ENCODE measurements around the gene TMEM30B.

The TMEM30B gene

DNA sequence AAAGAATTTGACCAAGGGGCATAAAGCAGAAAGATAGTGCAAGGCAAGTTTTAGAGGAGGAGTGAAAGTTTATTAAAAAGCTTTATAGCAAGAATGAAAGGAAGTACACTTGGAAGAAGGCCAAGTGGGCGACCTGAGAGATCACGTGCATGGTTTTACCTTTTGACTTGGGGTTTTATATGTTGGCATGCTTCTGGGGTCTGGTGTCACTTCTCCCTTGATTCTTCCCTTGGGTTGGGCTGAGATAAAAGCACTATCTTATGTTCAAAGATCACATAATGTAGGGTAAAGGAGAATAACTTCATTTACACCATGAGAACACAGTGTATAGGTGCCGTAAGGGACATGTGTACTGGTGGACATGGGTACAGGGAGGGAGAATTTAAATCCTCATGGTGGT lies 17.7 kb upstream of the TMEM30B start:
- no peak for DNase-seq (ENCODE audit: low read depth in 2 of 2)

DNA sequence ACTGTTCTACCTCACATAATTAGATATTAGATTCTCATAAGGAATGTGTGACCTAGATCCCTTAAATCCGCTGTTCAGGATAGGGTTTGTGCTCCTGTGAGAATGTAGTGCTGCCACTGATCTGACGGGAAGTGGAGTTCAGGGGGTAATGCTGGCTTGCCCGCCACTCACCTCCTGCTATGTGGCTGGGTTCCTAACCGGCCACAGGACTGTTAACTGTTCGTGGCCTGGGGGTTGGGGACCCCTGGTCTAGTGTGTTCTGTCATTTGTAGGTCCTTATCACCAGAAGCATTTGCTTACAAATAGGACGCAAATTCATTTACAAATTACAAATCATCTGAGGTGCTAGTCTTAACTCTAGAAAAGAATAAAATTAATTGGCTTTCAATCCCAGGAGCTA lies 16.4 kb upstream of the TMEM30B start:
- no peak for DNase-seq (ENCODE audit: low read depth in 2 of 2)

DNA sequence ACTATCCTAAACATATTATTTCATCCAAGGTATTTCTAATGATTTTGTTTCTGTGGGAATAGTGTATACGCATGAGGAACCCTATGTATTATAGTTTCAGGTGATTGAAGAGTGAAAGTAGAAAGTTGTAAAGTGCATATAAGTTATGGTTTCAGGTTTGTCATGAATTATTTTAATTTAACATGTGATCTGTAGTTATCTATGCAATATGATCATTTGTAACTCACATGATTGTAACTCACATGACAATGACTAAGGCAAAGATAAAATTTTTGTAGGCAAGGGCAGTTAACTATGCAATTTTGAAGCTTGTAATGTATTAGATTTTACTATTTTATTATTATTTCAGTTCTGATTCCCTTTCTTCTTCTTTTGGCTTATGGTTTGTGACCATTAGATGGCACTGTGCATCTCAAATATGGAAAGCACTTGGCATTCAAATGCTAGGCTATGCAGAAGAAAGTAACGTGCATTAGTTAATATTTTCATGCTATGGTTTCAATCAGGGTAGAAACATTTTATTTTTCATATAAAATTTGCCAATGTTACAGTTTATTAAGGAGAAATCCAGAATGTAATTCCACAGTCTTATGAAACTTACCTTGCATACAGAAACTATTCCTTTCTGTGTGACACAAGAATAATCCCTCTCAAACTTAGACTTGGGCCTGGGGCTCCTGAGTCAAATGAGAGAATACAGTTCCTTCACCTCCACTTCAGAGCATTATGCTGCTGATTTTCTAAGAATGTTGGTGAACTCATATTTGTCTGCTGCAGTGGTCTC lies 15.8 kb upstream of the TMEM30B start:
- DNase-seq (ENCODE audit: low read depth in 2 of 2), result no peak

DNA sequence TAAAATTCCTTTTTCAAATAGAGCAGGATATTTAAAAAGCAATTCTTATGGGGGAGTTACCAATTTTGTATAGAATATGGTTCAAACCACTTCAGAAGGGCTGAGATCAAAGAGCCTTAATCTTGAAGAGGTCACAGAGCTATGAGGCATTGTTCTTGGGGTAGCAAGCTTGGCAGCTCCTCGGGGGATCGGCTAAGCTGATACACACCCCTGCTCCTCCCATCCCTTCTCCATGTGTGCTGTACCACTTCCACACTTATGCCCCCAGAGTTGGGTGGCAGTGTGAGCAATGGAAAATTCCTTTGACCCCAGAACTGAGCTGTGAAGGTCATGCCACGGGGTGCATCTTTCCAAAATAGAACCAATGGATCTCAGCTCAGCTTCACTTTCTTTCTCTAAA lies 15.0 kb upstream of the TMEM30B start:
- DNase-seq (ENCODE audit: low read depth in 2 of 2), result no peak

DNA sequence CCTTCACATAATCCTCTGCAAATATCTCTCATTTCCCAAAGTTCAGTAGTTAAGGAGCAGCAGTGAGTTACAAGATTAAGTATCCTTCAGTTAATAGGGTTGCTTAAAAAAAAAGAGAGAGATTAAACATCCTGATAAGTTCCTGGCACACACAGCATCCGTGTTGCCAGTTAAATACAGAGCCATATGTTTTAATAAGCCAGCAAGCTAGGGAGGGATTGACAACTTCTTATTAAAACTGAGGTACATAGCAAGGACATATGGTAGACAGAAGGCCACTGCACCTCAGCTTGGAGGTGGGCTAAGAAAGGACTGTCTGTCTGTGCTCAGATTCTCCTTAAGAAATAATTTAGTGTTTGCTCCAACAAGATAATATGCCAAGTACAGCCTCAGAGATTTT lies 9.6 kb upstream of the TMEM30B start:
- DNase-seq (ENCODE audit: low read depth in 2 of 2), result no peak

DNA sequence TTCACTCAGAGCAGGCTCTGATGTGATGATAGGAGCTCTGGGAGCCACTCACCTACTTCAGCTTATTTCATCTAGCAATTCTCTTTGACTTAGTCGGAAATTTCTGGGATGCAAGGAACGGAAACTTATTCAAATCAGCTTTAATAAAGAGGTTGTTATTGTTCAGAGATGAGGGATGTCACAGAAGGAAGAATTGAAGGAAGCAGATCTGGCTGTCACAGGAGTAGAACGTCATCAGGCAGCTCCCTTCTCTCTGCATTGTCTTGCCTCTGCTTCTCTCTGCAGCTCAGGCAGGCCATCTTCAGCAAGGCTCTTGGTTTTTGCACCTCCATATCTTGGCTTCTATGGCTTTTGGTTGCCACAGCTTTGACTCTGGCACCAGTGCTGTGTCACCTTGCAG lies 7.6 kb upstream of the TMEM30B start:
- no peak for DNase-seq (ENCODE audit: low read depth in 2 of 2)

DNA sequence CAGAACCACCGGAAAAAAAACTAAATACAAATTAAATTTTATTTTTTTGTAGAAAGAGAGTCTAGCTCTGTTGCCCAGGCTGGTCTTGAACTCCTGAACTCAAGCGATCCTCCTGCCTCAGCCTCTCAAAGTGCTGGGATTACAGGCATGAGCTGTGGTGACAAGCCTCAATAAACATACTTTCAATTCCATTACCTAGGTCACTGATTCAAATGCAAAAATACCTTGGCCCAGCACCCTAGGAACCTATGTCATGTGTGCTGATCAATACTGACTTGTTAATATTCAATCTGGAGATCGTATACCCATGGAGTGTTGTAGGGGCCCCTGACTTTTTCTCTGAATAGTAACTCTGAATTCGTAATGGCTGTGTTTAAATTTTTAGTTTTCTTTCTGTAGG lies 7.1 kb upstream of the TMEM30B start:
- no peak for DNase-seq (ENCODE audit: low read depth in 2 of 2)

DNA sequence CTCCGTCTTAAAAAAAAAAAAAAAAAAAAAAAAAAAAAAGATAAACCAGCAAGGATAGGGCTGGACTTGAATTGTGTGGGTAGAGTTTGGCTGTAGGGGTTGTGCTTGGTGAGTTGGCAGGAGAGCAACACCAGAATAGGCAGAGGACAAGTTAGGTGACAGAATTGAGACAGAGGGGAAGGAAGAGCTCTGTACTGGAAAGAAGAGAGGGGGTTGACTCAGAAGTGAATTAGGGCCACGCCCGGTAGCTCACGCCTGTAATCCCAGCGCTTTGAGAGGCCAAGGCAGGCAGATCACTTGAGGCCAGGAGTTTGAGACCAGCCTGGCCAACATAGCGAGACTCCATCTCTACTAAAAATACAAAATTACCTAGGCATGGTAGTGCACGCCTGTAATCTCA lies 6.1 kb upstream of the TMEM30B start:
- no peak for DNase-seq (ENCODE audit: low read depth in 2 of 2)

DNA sequence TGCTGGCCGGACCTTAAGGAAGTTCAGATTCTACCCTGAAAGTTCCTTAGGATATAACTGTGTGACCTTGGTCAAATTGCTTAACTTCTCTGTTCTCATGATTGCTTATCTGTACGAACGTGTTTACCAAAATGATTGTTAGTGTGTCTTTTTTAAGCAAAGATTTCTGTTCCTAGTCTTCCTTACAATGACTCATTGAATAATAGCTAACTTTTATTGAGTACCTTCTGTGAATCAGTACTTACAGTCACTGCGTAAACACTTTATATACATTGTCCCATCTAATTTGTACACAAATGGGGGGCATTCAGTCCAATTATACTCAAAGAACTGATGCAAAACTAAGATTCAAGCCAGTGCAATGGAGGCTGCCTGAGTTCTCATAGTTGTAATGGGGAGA lies 4.2 kb upstream of the TMEM30B start:
- DNase-seq (ENCODE audit: low read depth in 2 of 2), result no peak

DNA sequence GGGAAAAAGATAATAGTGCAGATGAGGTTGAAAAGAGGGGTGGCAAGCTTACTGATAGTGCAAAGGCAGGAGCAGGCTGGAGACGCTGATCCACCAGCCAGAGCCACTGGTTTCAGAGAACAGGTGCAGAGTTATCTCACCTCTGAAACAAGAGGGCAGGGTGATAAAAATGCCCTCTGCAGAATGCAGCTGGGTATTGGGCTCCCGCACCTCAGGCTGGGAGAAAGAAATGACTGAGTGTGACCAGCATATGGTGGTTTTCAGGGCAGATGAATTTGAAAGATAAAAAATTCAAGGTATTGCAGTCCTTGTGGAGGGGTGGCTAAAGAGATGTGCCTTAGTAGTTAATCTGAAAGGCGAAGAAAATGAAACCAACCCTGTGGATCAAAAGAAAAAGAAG lies 2.9 kb upstream of the TMEM30B start:
- DNase-seq (ENCODE audit: low read depth in 2 of 2), result no peak

DNA sequence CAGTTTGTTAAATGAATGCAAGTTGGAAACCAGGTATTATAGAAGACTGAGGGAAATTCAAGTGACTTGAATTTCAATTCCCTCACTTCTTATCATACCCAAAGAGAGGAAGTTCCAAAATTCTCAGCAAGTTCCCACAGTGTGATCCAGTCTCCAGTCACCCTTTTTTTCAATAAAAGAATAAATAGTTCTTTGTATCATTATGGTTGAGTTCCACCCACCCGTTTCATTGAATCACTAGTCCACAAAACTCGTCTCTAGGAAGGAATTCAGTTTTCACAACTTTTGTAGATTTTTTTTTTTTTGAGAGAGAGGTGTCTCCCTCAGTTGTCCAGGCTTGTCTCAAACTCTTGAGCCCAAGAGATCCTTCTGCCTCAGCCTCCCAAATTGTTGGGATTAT lies 1.6 kb upstream of the TMEM30B start:
- no peak for DNase-seq (ENCODE audit: low read depth in 2 of 2)

DNA sequence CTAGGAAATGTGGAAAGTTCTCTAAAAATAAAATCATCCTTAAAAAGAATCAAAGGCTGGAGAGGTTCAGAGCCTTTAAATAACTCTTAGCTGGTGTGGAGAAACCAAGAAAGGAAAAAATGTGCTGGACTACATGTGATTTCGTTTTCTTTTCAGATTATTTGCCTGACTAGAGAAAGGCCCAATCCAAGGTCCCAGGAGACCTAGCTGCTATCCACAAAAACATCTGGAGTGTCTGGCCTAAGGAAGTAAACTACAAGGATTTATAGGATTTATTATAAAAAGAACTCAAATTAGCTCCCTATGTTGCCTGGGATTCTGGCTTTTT lies 774 bp upstream of the TMEM30B start:
- no peak for DNase-seq (ENCODE audit: low read depth in 2 of 2)

DNA sequence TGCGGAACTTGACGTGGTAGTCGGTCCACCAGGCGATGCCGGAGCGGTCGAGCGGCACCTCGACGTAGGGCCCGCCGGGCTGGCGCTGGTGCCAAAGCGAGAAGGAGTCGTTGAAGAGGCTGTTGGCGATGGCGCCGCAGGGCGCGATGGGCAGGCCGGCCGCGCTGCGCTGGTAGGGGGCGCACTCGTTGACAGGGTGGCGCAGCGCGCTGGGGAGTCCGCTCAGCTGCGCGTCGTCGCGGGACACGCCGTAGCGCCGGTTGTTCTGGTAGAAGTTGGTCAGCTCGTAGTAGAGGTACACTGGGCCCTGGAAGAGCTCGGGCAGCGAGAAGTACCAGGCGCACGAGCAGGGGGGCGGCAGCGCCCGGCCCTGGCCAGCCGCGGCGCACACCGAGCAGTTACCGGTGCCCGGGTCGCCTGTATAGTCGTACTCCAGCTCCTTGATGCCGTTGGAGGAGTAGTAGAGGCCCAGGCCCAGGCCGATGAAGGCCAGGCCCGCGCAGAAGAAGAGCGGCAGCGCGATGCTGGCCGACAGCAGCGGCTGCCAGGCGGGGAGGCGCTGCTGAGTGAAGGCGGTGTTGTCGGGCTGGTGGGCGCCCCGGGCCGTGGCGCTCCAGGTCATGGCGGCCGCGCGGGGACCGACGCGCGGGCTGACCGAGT lies 482 bp downstream of the TMEM30B start:
- peak; percentile 56 to 66 for DNase-seq (ENCODE audit: low read depth in 2 of 2)

DNA sequence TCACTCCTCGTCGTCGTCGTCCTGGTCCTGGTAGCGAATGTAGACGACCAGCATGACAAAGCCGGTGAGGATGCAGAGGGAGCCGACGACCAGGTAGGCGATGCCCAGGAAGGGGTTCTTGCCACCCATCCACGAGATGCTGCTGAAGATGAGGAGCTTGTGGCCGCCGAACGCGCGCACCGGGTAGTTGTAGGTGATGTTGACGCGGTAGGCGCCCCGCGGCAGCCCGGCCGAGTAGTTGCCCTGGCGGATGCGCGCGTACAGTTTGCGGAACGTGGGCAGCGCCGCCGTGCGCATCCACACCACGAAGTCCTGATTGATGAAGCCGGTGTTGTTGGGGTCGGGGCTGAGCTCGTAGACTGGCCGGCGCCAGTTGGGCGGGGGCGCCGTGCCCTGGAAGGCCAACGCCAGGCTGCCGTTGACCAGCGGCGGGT lies 1.0 kb downstream of the TMEM30B start:
- peak in 1 of 2 donors; percentile 10 for DNase-seq (ENCODE audit: low read depth in 2 of 2)

DNA sequence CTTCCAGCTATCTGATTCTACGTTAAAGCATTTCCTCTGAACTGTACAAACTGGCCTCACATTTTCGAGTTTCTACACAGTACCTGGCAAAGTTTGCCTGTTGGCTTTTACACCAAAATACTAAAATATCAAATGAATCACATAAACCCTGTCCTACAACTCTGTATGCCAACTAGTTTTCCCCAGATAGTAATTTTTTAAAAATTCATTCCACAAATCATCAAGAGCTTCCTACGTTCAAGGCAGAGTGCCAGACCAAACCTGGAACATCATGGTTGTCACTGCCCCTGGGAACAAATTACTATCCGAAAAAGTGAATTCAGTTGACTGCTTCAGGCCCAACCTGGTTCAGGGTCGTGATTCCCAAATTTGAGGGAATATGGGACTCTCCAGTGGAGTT lies 2.1 kb downstream of the TMEM30B start:
- no peak for DNase-seq (ENCODE audit: low read depth in 2 of 2)

DNA sequence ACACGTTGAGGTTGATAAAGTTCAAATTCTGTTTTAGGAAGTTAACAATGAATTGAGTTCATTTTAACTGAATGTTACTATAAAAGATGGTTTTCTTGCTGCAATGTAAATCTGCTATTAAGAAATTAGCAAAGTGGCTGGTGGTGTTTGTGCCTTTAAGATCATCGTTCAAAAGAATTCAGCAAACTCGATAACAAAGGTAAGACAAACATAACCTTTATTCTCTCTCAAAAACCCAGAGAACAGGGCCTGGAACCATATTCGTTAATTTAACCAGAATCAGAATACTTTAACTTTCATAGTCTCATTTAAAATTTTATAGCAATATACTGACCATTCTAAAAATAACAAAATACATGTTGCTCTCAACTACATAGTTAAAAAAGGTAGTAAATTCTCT lies 3.4 kb downstream of the TMEM30B start:
- no peak for DNase-seq (ENCODE audit: low read depth in 2 of 2)

DNA sequence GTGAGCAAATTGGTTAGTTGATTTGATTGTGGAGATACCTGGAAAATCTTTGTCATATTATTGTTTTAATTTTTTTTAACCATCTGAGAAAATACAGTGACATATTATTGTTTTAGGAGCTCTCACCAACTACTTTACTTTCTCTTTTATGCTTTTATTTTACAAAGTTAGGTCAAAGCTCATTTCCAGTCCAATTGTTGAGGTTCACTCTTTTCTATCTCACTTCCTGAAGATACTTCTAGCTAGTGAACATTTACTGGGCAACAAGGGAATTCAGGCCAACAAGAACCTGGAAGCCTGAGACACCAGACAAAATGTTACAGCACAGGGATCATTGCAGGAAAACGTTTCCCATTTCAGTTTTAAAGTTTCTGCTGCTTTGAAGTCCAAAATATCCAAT lies 3.9 kb downstream of the TMEM30B start:
- DNase-seq (ENCODE audit: low read depth in 2 of 2), result no peak

DNA sequence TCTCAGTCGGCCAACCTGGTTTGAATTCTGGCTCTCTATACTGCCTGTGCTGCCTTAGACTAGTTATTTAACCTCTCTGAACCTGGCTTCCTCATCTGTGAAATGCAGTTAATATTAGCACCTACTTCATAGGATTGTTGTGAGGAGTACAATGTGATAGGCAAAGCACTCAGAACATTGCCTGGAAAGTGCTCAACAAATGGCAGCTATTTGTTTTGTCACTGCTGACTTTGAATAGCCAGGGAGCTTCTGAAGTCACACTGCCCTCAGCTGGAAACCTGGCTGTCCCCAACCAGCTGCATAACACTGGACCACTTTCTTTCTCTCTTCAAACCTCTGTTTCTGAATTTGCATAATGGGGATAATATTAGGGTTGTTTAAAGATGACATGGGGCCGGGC lies 9.6 kb downstream of the TMEM30B start:
- no peak for DNase-seq (ENCODE audit: low read depth in 2 of 2)

DNA sequence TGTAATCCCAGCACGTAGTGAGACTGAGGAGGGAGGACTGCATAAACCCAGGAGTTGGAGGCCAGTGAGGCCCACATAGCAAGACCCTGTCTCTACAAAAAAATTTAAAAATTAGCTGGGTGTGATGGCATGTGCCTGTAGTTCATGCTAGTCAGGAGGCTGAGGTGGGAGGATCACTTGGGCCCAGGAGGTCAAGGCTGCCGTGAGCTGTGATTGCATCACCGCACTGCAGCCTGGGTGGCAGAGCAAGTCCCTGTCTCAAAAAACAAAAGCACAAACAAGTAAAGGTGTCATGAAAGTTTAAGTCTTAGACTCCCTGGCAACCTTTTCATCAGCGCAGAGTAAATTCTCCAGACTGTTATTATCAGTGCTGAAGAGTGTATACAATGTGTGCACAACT lies 10.4 kb downstream of the TMEM30B start:
- no peak for DNase-seq (ENCODE audit: low read depth in 2 of 2)

DNA sequence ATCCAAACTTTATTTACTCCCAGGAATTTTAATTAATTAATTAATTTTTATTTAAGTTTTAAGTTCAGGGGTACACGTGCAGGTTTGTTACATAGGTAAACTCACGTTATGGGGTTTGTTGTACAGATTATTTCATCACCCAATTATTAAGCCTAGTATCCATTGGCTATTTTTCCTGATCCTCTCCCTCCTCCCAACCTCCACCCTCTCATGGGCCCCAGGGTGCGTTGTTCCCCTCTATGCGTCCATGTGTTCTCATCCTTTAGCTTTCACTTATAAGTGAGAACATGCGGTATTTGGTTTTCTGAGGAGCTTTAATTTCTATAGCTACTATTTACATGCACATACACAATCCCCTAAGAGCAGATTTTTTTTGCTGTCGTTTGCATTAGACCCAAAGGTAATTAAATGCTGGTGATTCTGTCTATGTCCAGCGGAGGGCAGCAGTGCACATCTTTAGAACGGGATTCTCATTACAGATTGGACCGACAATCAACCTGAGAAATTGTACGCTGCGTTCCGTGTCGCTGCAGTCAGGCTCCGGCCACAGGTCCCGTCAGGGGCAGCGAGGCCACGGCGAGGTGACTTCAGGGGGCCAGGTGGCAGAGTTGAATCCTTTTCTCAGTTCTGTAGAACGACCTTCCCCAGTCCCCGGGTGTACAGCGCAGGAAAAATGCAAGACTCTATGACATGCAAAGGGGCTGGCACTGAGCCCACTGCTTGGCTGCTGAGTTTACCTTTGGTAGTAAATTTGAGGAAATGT lies 11.6 kb downstream of the TMEM30B start:
- DNase-seq (ENCODE audit: low read depth in 2 of 2), result peak; percentile 44 to 57

DNA sequence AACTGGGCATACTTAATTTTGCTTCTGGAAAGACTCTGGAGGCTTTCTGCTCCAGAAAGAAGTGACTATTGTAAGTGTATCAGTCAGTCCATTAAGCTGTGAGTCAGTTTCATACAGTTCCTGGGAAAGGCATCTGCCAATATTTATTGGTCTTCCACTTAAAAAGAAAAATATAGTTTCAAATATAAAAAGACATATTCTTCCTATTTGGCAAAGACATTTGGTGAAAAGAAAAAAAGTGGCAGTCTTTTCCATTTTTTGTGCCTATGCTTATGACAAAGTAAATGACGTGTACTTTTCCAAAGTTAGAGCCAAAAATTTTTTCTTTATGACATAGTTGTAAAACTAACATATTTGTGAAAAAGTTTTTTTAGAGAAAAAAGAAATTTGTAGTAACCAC lies 12.3 kb downstream of the TMEM30B start:
- no peak for DNase-seq (ENCODE audit: low read depth in 2 of 2)

DNA sequence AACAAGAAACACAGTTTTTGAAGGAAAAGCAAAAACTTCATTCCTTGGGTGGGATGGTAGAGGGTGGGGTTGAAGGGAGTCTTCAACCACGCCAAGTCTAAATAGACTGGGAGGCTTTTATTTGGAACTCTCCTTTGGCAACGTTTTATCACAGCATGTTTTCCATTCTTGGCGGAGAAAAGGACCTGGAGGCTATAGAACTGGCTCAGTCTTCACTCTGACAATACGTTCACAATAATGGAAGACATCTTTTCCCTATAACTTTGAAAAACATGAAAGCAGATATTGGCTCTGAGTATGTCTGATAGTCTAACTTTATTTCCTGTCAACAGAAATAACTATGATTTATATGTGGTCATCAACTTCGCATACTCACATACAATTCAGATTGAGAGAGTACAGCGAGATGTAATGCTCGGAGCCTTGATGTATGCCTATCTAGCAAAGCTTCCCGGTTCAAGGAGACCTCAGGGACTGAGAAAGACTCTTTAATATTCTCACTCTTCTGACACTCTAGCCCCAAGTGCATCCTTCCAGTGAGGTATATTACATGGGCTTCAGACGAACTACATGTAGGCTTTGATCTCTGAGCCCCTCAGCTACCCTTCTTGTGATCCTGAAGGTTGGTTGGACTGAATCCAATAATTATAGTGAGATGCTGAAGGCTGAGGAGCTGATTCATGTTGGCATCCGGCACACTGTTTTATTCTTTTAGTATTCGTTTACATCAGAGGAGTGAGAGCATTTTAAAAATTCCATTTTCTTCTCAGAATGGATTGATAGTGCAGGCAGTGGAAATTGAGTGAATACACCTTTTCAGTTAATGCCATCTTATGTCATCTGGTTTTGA lies 14.0 kb downstream of the TMEM30B start:
- no peak for DNase-seq (ENCODE audit: low read depth in 2 of 2)
